H1 (cell line): ENCODE data around the gene HAS3. TPM values are rescaled to one million over a fixed set of nuclear protein-coding genes. Genes with fewer than 3 reads are reported as not detected.

Experiments used
- CTCF ChIA-PET: fragments of 300-600 bp; sonication (Branson Sonifier 250); formaldehyde crosslinking; loops from one replicate; lab custom pipeline; 2021; ENCODE audit not compliant: partially characterized antibody; lab: Charles Lee
- POLR2A ChIA-PET: fragments of 300-600 bp; sonication (Branson Sonifier 250); formaldehyde crosslinking; loops from one replicate; lab custom pipeline; 2021; ENCODE audit warnings: inconsistent platforms; ENCODE audit not compliant: partially characterized antibody; lab: Charles Lee
- DNase-seq, 2 experiments: peaks; one replicate each; pipeline versions ENCODE4 v3.0.0 to v3.0.0-alpha.2; 2010 to 2022; ENCODE audit warnings: low spot score in 2 of 2, low read depth in 1 of 2, mixed read lengths in 1 of 2
- FAIRE-seq: peaks from 2 replicates; lab custom pipeline; 2011; peaks lifted over from hg19 to GRCh38; lab: Jason Lieb, UNC
- H2AFZ ChIP-seq: 2 replicates; pipeline ENCODE4 v1.8.1; 2012; ENCODE audit warnings: low read length, inconsistent platforms
- H2AK5ac ChIP-seq: 2 replicates; pipeline ENCODE4 v1.6.1; 2013; ENCODE audit warnings: low read depth, low read length
- H2BK120ac ChIP-seq: replicated peaks from 2 replicates; pipeline ENCODE3; 2013; ENCODE audit warnings: low read depth, low read length, inconsistent platforms
- H2BK12ac ChIP-seq: 2 replicates; pipeline ENCODE4 v1.6.1; 2013; ENCODE audit warnings: low read depth, low read length
- H2BK15ac ChIP-seq: 2 replicates; pipeline ENCODE4 v1.6.1; 2013; ENCODE audit warnings: low read length
- H2BK20ac ChIP-seq: 2 replicates; pipeline ENCODE4 v1.6.1; 2013; ENCODE audit warnings: low read length
- H2BK5ac ChIP-seq: 2 replicates; pipeline ENCODE4 v1.6.1; 2013; ENCODE audit warnings: low read depth, low read length
- H3K14ac ChIP-seq: 2 replicates; pipeline ENCODE4 v1.6.1; 2013; ENCODE audit warnings: inconsistent platforms; ENCODE audit not compliant: insufficient read length
- H3K18ac ChIP-seq: 2 replicates; pipeline ENCODE4 v1.6.1; 2013; ENCODE audit warnings: low read length; ENCODE audit errors: extremely low read depth
- H3K23ac ChIP-seq: 2 replicates; pipeline ENCODE4 v1.6.1; 2013; ENCODE audit warnings: inconsistent platforms; ENCODE audit not compliant: insufficient read length
- H3K23me2 ChIP-seq: 2 replicates; pipeline ENCODE4 v1.6.1; 2013; ENCODE audit warnings: low read depth, low read length
- H3K27ac ChIP-seq: 2 replicates; pipeline ENCODE4 v1.6.1; 2011; ENCODE audit warnings: low read depth, low read length, inconsistent platforms
- H3K27me3 ChIP-seq, 4 experiments: replicated peaks in 1 of 4; 1 replicate in 1 of 4; 2 replicates in 3 of 4; pipeline versions ENCODE4 v1.6.1 to v1.8.1; 2011 to 2013; ENCODE audit warnings: low read length in 3 of 4, mild to moderate bottlenecking in 3 of 4, inconsistent platforms in 2 of 4, mixed read lengths in 2 of 4, moderate library complexity in 1 of 4; ENCODE audit not compliant: control insufficient read depth in 3 of 4, insufficient read depth in 3 of 4; ENCODE audit errors: extremely low read depth in 1 of 4
- H3K36me3 ChIP-seq, 4 experiments: 2 replicates each; pipeline versions ENCODE4 v1.6.1 to v1.8.1; 2011 to 2013; ENCODE audit warnings: mild to moderate bottlenecking in 4 of 4, low read length in 3 of 4, moderate library complexity in 2 of 4, control low read depth in 1 of 4, inconsistent platforms in 1 of 4; ENCODE audit not compliant: insufficient read depth in 4 of 4, control insufficient read depth in 2 of 4
- H3K4ac ChIP-seq: replicated peaks from 2 replicates; pipeline ENCODE3; 2013; ENCODE audit warnings: low read length, low read depth, mixed read lengths, inconsistent platforms; ENCODE audit not compliant: insufficient read length
- H3K4me1 ChIP-seq, 4 experiments: replicated peaks in 1 of 4; 1 replicate in 1 of 4; 2 replicates in 3 of 4; pipeline versions ENCODE4 v1.6.1 to v1.8.1; 2011 to 2013; ENCODE audit warnings: low read length in 3 of 4, inconsistent platforms in 2 of 4, mixed read lengths in 1 of 4; ENCODE audit not compliant: insufficient read depth in 4 of 4, control insufficient read depth in 3 of 4
- H3K4me2 ChIP-seq, 2 experiments: 2 replicates each; pipeline versions ENCODE4 v1.6.1 to v1.8.1; 2011 to 2013; ENCODE audit warnings: low read depth in 2 of 2, low read length in 2 of 2, control low read depth in 1 of 2, inconsistent platforms in 1 of 2, mild to moderate bottlenecking in 1 of 2; ENCODE audit not compliant: insufficient read depth in 1 of 2
- H3K4me3 ChIP-seq, 4 experiments: fragments of 200-600, 300-600 bp in 1 of 4; sonication (generic), shearing (Covaris generic), sonication (Bioruptor Twin) in 1 of 4; 2 replicates each; pipeline versions ENCODE4 v1.5.1 to v1.8.1; 2011 to 2016; ENCODE audit warnings: low read length in 4 of 4, low read depth in 3 of 4, control low read depth in 2 of 4, inconsistent platforms in 2 of 4, mild to moderate bottlenecking in 2 of 4, mixed read lengths in 1 of 4, moderate library complexity in 1 of 4; ENCODE audit not compliant: insufficient read depth in 2 of 4; ENCODE audit errors: extremely low read depth in 1 of 4
- H3K56ac ChIP-seq: replicated peaks from 2 replicates; pipeline ENCODE3; 2013; ENCODE audit warnings: low read depth, mild to moderate bottlenecking, mixed read lengths, low read length, inconsistent platforms; ENCODE audit not compliant: insufficient read length
- H3K79me1 ChIP-seq: 2 replicates; pipeline ENCODE4 v1.6.1; 2013; ENCODE audit warnings: low read depth, low read length, control low read depth
- H3K79me2 ChIP-seq, 2 experiments: 2 replicates each; pipeline versions ENCODE4 v1.6.1 to v1.8.1; 2012 to 2013; ENCODE audit warnings: low read length in 2 of 2, mild to moderate bottlenecking in 2 of 2, inconsistent platforms in 1 of 2; ENCODE audit not compliant: insufficient read depth in 2 of 2, control insufficient read depth in 1 of 2
- H3K9ac ChIP-seq, 4 experiments: replicated peaks in 1 of 4; 1 replicate in 1 of 4; 2 replicates in 3 of 4; pipeline versions ENCODE4 v1.6.1 to v1.8.1; 2011 to 2013; ENCODE audit warnings: low read depth in 3 of 4, low read length in 3 of 4, control low read depth in 2 of 4, mild to moderate bottlenecking in 2 of 4, moderate library complexity in 2 of 4, inconsistent platforms in 1 of 4; ENCODE audit errors: extremely low read depth in 1 of 4
- H3K9me3 ChIP-seq, 2 experiments: 2 replicates each; pipeline versions ENCODE4 v1.6.1 to v1.8.1; 2012 to 2013; ENCODE audit warnings: mild to moderate bottlenecking in 2 of 2, moderate library complexity in 2 of 2, control low read depth in 1 of 2, inconsistent platforms in 1 of 2, low read depth in 1 of 2, low read length in 1 of 2, mixed read lengths in 1 of 2; ENCODE audit not compliant: insufficient read depth in 2 of 2
- H4K20me1 ChIP-seq, 2 experiments: replicated peaks in 1 of 2; 2 replicates each; pipeline versions ENCODE3 to v1.8.1; 2011 to 2013; ENCODE audit warnings: inconsistent platforms in 2 of 2, low read length in 2 of 2, mild to moderate bottlenecking in 1 of 2; ENCODE audit not compliant: insufficient read depth in 2 of 2, control insufficient read depth in 1 of 2
- H4K5ac ChIP-seq: 2 replicates; pipeline ENCODE4 v1.6.1; 2013; ENCODE audit warnings: low read length, low read depth, mixed read lengths, inconsistent platforms; ENCODE audit not compliant: insufficient read length
- H4K8ac ChIP-seq: 2 replicates; pipeline ENCODE4 v1.8.0; 2013; ENCODE audit warnings: mild to moderate bottlenecking, moderate library complexity, low read length, inconsistent platforms; ENCODE audit not compliant: insufficient read depth; ENCODE audit errors: extremely low read depth
- H4K91ac ChIP-seq: replicated peaks from 2 replicates; pipeline ENCODE3; 2013; ENCODE audit warnings: low read length, mixed read lengths, inconsistent platforms; ENCODE audit not compliant: insufficient read length
- BCL11A ChIP-seq, 2 experiments: IDR thresholded peaks; one replicate each; pipeline ENCODE4 v1.6.1; 2011; ENCODE audit warnings: low read depth in 2 of 2, low read length in 2 of 2, mild to moderate bottlenecking in 2 of 2
- CTCF ChIP-seq, 3 experiments: IDR thresholded peaks; 1 replicate in 2 of 3; 2 replicates in 1 of 3; pipeline versions ENCODE4 v1.5.1 to v1.6.1; 2011; ENCODE audit warnings: low read length in 3 of 3, mild to moderate bottlenecking in 3 of 3, inconsistent platforms in 2 of 3, low read depth in 1 of 3, moderate library complexity in 1 of 3; ENCODE audit not compliant: insufficient read depth in 1 of 3; ENCODE audit errors: control extremely low read depth in 1 of 3
- HDAC6 ChIP-seq: IDR thresholded peaks from one replicate; pipeline ENCODE4 v1.7.1; 2012; ENCODE audit warnings: low read depth, mild to moderate bottlenecking, inconsistent platforms, low read length, moderate library complexity
- PHF8 ChIP-seq: fragments of 200-600 bp; sonication (generic); conservative IDR thresholded peaks from 2 replicates; pipeline ENCODE4 v1.7.1; 2012; ENCODE audit warnings: low read depth, mild to moderate bottlenecking, inconsistent platforms, low read length, moderate library complexity
- POU5F1 ChIP-seq: IDR thresholded peaks from 2 replicates; pipeline ENCODE4 v1.6.1; 2011; ENCODE audit warnings: low read depth, mild to moderate bottlenecking, low read length, moderate library complexity
- RFX5 ChIP-seq: IDR thresholded peaks from 2 replicates; pipeline ENCODE4 v1.6.1; 2011; ENCODE audit warnings: low read depth, low read length, improper control_type of control experiment, borderline replicate concordance
- SP1 ChIP-seq: IDR thresholded peaks from 2 replicates; pipeline ENCODE4 v1.6.1; 2011; ENCODE audit warnings: low read depth, low read length
- SRF ChIP-seq: IDR thresholded peaks from 2 replicates; pipeline ENCODE4 v1.6.1; 2011; ENCODE audit warnings: mild to moderate bottlenecking, low read depth, low read length, moderate library complexity
- TEAD4 ChIP-seq: IDR thresholded peaks from 2 replicates; pipeline ENCODE4 v1.6.1; 2012; ENCODE audit warnings: low read depth, low read length, inconsistent platforms, mixed read lengths
- USF2 ChIP-seq: IDR thresholded peaks from 2 replicates; pipeline ENCODE4 v1.6.1; 2011; ENCODE audit warnings: low read length, improper control_type of control experiment
- YY1 ChIP-seq: IDR thresholded peaks from 2 replicates; pipeline ENCODE4 v1.6.1; 2011; ENCODE audit warnings: low read depth, mild to moderate bottlenecking, low read length
- WGBS, 2 experiments: shearing (Covaris generic) in 1 of 2; methylation state at CpG; one replicate each; pipeline versions ENCODE4 v1.1.6 to v1.1.7; 2013 to 2015; ENCODE audit warnings: low lambda C conversion rate in 2 of 2, mixed read lengths in 2 of 2, inconsistent platforms in 1 of 2, low coverage in 1 of 2, missing lambda C conversion rate in 1 of 2; ENCODE audit not compliant: insufficient replicate concordance in 2 of 2, insufficient coverage in 1 of 2, insufficient read length in 1 of 2; ENCODE audit errors: extremely low coverage in 1 of 2, missing lambda C conversion rate in 1 of 2; 5-methylcytosine and 5-hydroxymethylcytosine counted together
- polyA plus RNA-seq, 7 experiments: library from polyadenylated mRNA; depleted of rRNA in 3 of 7; stranded (reverse) in 5 of 7; unstranded in 2 of 7; fragments of >200 nt in 5 of 7; fragments of 200-250 nt in 2 of 7; gene quantifications; 1 replicate in 5 of 7; 2 replicates in 1 of 7; 4 replicates in 1 of 7; pipeline versions ENCODE4 v1.2.1 to v1.2.3, GENCODE V29; 2011 to 2013; ENCODE audit warnings: missing spikeins in 2 of 7, mixed read lengths in 2 of 7
- total RNA-seq: library from RNA; stranded (reverse); fragmentation: NEBNext Ultra II Directional; extraction: Animal tissue kit (Norgen Biotek cat#: 25700); gene quantifications from 2 replicates; pipeline ENCODE4 v1.2.1, GENCODE V29; 2021

Gene HAS3
- total and polyA plus RNA-seq, 2 of the 8 experiments (the other 6 are each of a cell fraction or from before 2014, with no cell fraction given), result 32.1 to 69.6 TPM

- CTCF ChIA-PET, result interaction anchor here (1.4 to 2.2 kb wide), 4 partner anchors 9 to 154 kb away, joined by 3 to 6 read pairs (median 4); no protein-coding TSS in a partner anchor
- no peak for TF ChIP-seq TEAD4
- no peak for TF ChIP-seq HDAC6
- TF ChIP-seq SP1, result no peak
- no peak for TF ChIP-seq POU5F1
- TF ChIP-seq CTCF (IDR thresholded peaks at IDR 0.05; ENCODE audit: control extremely low read depth in 1 of 3, insufficient read depth in 1 of 3, low read depth in 1 of 3, low read length in 3 of 3), result no peak
- TF ChIP-seq USF2, result no peak
- TF ChIP-seq PHF8, result no peak
- no peak for TF ChIP-seq BCL11A (IDR thresholded peaks at IDR 0.05; ENCODE audit: low read depth in 2 of 2, low read length in 2 of 2)
- TF ChIP-seq RFX5, result no peak
- no peak for TF ChIP-seq YY1
- TF ChIP-seq SRF, result no peak
Measured at GRCh38 chr16:69055980-69056379, 49.5 kb upstream of the HAS3 start.

More at GRCh38 chr16:69055980-69056379, 49.5 kb upstream of the HAS3 start:
- POLR2A ChIA-PET, result interaction anchor here (0.6 to 0.9 kb wide), 2 partner anchors 53 to 170 kb away, joined by 3 read pairs; no protein-coding TSS in a partner anchor
- Histone ChIP-seq H3K79me2 (no peaks in the 10 kb centered on the region), H3K9ac (no peak overlapping the region), H2BK5ac (no peak overlapping the region), H2AK5ac (no peak overlapping the region), H4K91ac (no peak overlapping the region), H3K23me2 (no peaks in the 10 kb centered on the region), H4K8ac (no peak overlapping the region), H4K5ac (no peak overlapping the region), H3K9me3 (no peaks in the 10 kb centered on the region), H3K79me1 (no peaks in the 10 kb centered on the region), H2BK12ac (no peak overlapping the region), H4K20me1 (no peaks in the 10 kb centered on the region), H2AFZ (no peak overlapping the region), H3K4me2 (no peak overlapping the region), H2BK20ac (no peak overlapping the region), H3K23ac (no peak overlapping the region), H3K56ac (no peak overlapping the region), H3K4me1 (no peaks in the 10 kb centered on the region), H3K27me3 (no peaks in the 10 kb centered on the region), H3K4ac (no peak overlapping the region), H3K36me3 (no peaks in the 10 kb centered on the region), H2BK15ac (no peak overlapping the region), H3K18ac (no peak overlapping the region), H3K14ac (no peak overlapping the region), H2BK120ac (no peak overlapping the region), H3K27ac (no peak overlapping the region), H3K4me3 (no peak overlapping the region)
- DNase-seq, result no peak
- no peak for FAIRE-seq
- WGBS, 2 experiments, result 100% methylated on average over 1 of the region's 1 CpG; no CpG with 5 or more reads in 1 of the 2 experiments
